SJCRH30 (cell line): ENCODE results near the gene SIRT7. TPM values are rescaled to one million over a fixed set of nuclear protein-coding genes. Genes with fewer than 3 reads are reported as not detected.
"Not testable (repeated sequence)": the region's sequence is repeated elsewhere in the genome, so short reads cannot be mapped to it uniquely, and the experiment has no call there.

Experiments
- DNase-seq, 2 experiments: peaks; one replicate each; pipeline ENCODE4 v3.0.0-alpha.2; 2015 to 2020
- H3K27ac ChIP-seq: fragments of 250-450 bp; sonication (Bioruptor Pico); 2 replicates; pipeline ENCODE4 v1.5.1; 2020; ENCODE audit warnings: mild to moderate bottlenecking, moderate library complexity
- H3K27me3 ChIP-seq: fragments of 250-450 bp; sonication (Bioruptor Pico); 2 replicates; pipeline ENCODE4 v1.5.1; 2020; ENCODE audit warnings: mild to moderate bottlenecking, moderate library complexity
- H3K36me3 ChIP-seq: fragments of 250-450 bp; sonication (Bioruptor Pico); 2 replicates; pipeline ENCODE4 v1.5.1; 2020; ENCODE audit warnings: mild to moderate bottlenecking, moderate library complexity
- H3K4me1 ChIP-seq: fragments of 250-450 bp; sonication (Bioruptor Pico); 2 replicates; pipeline ENCODE4 v1.5.1; 2020; ENCODE audit warnings: mild to moderate bottlenecking, moderate library complexity
- H3K4me3 ChIP-seq: fragments of 250-450 bp; sonication (Bioruptor Pico); 2 replicates; pipeline ENCODE4 v1.5.1; 2020; ENCODE audit warnings: mild to moderate bottlenecking, moderate library complexity
- H3K9me3 ChIP-seq: fragments of 250-450 bp; sonication (Bioruptor Pico); replicated peaks from 2 replicates; pipeline ENCODE4 v1.5.1; 2020; ENCODE audit warnings: mild to moderate bottlenecking, moderate library complexity
- total RNA-seq: library from RNA; depleted of rRNA; stranded (reverse); fragments of >200 nt; shearing (Covaris generic); gene quantifications from 2 replicates; pipeline ENCODE4 v1.2.3, GENCODE V29; 2014

SIRT7 gene
- total RNA-seq, 1 experiment from 2014 or later, result 23.5 TPM

GRCh38 chr17:81921996-81922565 lies 4.1 kb upstream of the SIRT7 start:
- Histone ChIP-seq H3K27me3 (no peaks in the 10 kb centered on the region), H3K4me1 (no peaks in the 10 kb centered on the region; the same call in 1 of the 2 replicates), H3K4me3 (no peak overlapping the region), H3K9me3 (no peaks in the 10 kb centered on the region), H3K36me3 (no peaks in the 10 kb centered on the region; the same call in 1 of the 2 replicates), H3K27ac (no peak overlapping the region)
- no peak for DNase-seq

GRCh38 chr17:81921537-81921862 lies 3.5 kb upstream of the SIRT7 start:
- no peak overlapping the region for H3K4me3 ChIP-seq
- no peak for DNase-seq
- H3K36me3 ChIP-seq, result no peaks in the 10 kb centered on the region; the same call in 1 of the 2 replicates
- H3K27me3 ChIP-seq, result no peaks in the 10 kb centered on the region
- H3K27ac ChIP-seq, result no peak overlapping the region
- H3K4me1 ChIP-seq, result no peaks in the 10 kb centered on the region; the same call in 1 of the 2 replicates
- no peaks in the 10 kb centered on the region for H3K9me3 ChIP-seq

DNA sequence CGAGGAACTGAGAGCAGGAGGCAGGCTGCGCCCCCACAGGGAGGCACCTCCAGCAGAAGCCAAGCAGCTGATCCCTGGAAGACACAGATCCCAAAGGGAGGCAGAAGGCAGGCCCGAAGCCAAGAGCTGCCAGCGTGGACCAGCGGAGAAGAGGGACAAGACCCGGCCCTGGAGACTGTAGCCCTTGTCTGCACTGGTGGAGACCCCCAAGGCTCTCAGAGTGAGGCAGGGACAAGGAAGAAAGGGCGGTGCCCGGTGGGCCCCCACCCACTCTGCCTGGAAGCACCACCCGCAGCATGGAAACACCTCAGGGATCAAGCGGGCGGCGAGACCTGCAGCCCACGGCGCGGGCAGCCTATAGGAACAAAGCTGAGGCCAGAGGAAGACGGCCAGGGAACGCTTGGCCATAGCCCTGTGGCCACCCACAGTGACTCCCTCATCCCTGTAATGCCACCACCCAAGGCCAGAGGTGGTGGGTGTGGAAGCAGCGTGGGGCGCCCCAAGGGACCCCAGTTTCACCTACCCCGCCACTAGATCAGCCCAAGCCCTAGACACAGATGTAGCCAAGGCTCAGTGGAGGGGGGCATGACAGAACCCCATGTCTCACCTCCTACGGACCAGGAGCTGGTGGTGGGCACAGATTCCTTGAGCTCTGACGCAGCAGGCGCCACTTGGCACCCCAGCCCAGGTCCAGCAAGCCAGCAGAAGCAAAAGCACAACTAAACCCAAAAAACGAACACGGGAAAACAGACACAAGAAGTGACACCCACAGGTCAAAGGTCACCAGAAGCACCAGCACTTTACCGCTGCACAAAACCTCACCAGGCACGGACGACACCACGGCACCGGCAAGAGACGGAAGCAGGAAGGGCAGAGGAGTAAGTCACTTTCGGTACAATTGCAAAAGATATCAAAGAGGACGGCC lies 2.9 kb upstream of the SIRT7 start:
- H3K4me3 ChIP-seq, result no peak overlapping the region
- no peak for DNase-seq
- H3K4me1 ChIP-seq, result no peaks in the 10 kb centered on the region; the same call in 1 of the 2 replicates
- no peak overlapping the region for H3K27ac ChIP-seq
- H3K9me3 ChIP-seq, result no peaks in the 10 kb centered on the region
- H3K27me3 ChIP-seq, result no peaks in the 10 kb centered on the region
- no peaks in the 10 kb centered on the region; the same call in 1 of the 2 replicates for H3K36me3 ChIP-seq

GRCh38 chr17:81918832-81919545 lies 1.0 kb upstream of the SIRT7 start:
- no peak for DNase-seq
- H3K4me3 ChIP-seq, result no peak overlapping the region
- no peak overlapping the region for H3K27ac ChIP-seq
- H3K36me3 ChIP-seq, result no peaks in the 10 kb centered on the region; the same call in 1 of the 2 replicates
- no peaks in the 10 kb centered on the region for H3K9me3 ChIP-seq
- no peaks in the 10 kb centered on the region for H3K27me3 ChIP-seq
- H3K4me1 ChIP-seq, result no peaks in the 10 kb centered on the region

GRCh38 chr17:81918333-81918669 lies 325 bp upstream of the SIRT7 start:
- H3K27ac ChIP-seq, H3K27me3 ChIP-seq, H3K9me3 ChIP-seq, DNase-seq, H3K4me1 ChIP-seq, H3K36me3 ChIP-seq: not testable (repeated sequence)
- H3K4me3 ChIP-seq, result peak overlapping the region; percentile 90

- DNase-seq, result no peak
- no peaks in the 10 kb centered on the region for H3K9me3 ChIP-seq
- H3K4me1 ChIP-seq, result no peaks in the 10 kb centered on the region
- no peak overlapping the region for H3K4me3 ChIP-seq
- H3K27me3 ChIP-seq, result no peaks in the 10 kb centered on the region
- H3K36me3 ChIP-seq, result peaks cover 4% of the 10 kb centered on the region; the same call in 1 of the 2 replicates
- no peak overlapping the region for H3K27ac ChIP-seq
Measured at GRCh38 chr17:81916234-81917001, 1.6 kb downstream of the SIRT7 start.

GRCh38 chr17:81915331-81915730 lies 2.6 kb downstream of the SIRT7 start:
- Histone ChIP-seq H3K9me3 (no peaks in the 10 kb centered on the region), H3K27me3 (no peaks in the 10 kb centered on the region), H3K36me3 (peaks cover 4% of the 10 kb centered on the region; the same call in 1 of the 2 replicates), H3K4me1 (no peaks in the 10 kb centered on the region; the same call in 1 of the 2 replicates), H3K27ac (no peak overlapping the region), H3K4me3 (no peak overlapping the region)
- no peak for DNase-seq

GRCh38 chr17:81914103-81914850 lies 3.7 kb downstream of the SIRT7 start:
- Histone ChIP-seq H3K27ac (no peak overlapping the region), H3K4me3 (no peak overlapping the region), H3K27me3 (no peaks in the 10 kb centered on the region), H3K36me3 (peaks cover 4% of the 10 kb centered on the region; the same call in 1 of the 2 replicates), H3K4me1 (peaks cover 5% of the 10 kb centered on the region; the same call in 1 of the 2 replicates), H3K9me3 (no peaks in the 10 kb centered on the region)
- no peak for DNase-seq

GRCh38 chr17:81913394-81914102 lies 4.4 kb downstream of the SIRT7 start:
- DNase-seq, result no peak
- no peaks in the 10 kb centered on the region for H3K9me3 ChIP-seq
- H3K4me1 ChIP-seq, result peaks cover 5% of the 10 kb centered on the region; the same call in 1 of the 2 replicates
- no peak overlapping the region for H3K4me3 ChIP-seq
- no peaks in the 10 kb centered on the region for H3K27me3 ChIP-seq
- peaks cover 4% of the 10 kb centered on the region; the same call in 1 of the 2 replicates for H3K36me3 ChIP-seq
- H3K27ac ChIP-seq, result no peak overlapping the region

- H3K4me1 ChIP-seq, result peaks cover 5% of the 10 kb centered on the region; the same call in 1 of the 2 replicates
- H3K36me3 ChIP-seq, result peaks cover 4% of the 10 kb centered on the region; the same call in 1 of the 2 replicates
- H3K27me3 ChIP-seq, result no peaks in the 10 kb centered on the region
- H3K9me3 ChIP-seq, result no peaks in the 10 kb centered on the region
- H3K27ac ChIP-seq, result no peak overlapping the region
- no peak overlapping the region for H3K4me3 ChIP-seq
- no peak for DNase-seq
Measured at GRCh38 chr17:81912441-81913309, 5.3 kb downstream of the SIRT7 start.

DNA sequence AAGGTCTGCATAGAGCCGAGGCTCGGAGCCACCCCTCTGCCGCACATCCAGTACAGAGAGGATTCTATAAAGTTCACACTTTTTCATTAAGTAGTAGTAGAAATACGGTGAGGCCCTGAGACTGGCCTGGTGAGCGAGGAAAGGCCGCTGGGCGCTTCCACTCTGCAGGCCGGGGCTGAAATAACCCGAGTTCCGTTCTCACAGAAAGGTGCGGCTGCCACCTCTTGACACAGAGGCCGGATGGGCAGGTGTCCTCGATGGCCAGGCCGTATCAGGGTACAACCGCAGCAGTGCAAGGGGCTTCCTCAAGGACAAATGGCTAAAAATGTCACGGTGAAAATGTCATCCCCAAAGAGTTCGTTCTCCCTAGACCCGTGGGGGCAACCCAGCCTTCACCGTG lies 6.0 kb downstream of the SIRT7 start:
- peaks cover 4% of the 10 kb centered on the region; the same call in 1 of the 2 replicates for H3K36me3 ChIP-seq
- H3K27ac ChIP-seq, result no peak overlapping the region
- H3K9me3 ChIP-seq, result no peaks in the 10 kb centered on the region
- no peaks in the 10 kb centered on the region for H3K27me3 ChIP-seq
- H3K4me1 ChIP-seq, result peaks cover 5% of the 10 kb centered on the region; the same call in 1 of the 2 replicates
- no peak for DNase-seq
- H3K4me3 ChIP-seq, result peak overlapping the region; percentile 28; the same call in 1 of the 2 replicates

GRCh38 chr17:81911277-81911961 lies 6.6 kb downstream of the SIRT7 start, which contains the start of gene PCYT2:
TSS of gene PCYT2 (minus strand) at chr17:81911399. CDS start at chr17:81911355, 44 bp downstream.
- peaks cover 5% of the 10 kb centered on the region; the same call in 1 of the 2 replicates for H3K4me1 ChIP-seq
- H3K4me3 ChIP-seq, result peak within 1 kb of the TSS; percentile 87
- DNase-seq, result peak; percentile 95 to 96
- peaks cover 4% of the 10 kb centered on the region; the same call in 1 of the 2 replicates for H3K36me3 ChIP-seq
- H3K9me3 ChIP-seq, result no peaks in the 10 kb centered on the region
- H3K27me3 ChIP-seq, result no peaks in the 10 kb centered on the region
- H3K27ac ChIP-seq, result no peak within 1 kb of the TSS
